ENCODE results near the gene SDK1.

SDK1 gene

DNA sequence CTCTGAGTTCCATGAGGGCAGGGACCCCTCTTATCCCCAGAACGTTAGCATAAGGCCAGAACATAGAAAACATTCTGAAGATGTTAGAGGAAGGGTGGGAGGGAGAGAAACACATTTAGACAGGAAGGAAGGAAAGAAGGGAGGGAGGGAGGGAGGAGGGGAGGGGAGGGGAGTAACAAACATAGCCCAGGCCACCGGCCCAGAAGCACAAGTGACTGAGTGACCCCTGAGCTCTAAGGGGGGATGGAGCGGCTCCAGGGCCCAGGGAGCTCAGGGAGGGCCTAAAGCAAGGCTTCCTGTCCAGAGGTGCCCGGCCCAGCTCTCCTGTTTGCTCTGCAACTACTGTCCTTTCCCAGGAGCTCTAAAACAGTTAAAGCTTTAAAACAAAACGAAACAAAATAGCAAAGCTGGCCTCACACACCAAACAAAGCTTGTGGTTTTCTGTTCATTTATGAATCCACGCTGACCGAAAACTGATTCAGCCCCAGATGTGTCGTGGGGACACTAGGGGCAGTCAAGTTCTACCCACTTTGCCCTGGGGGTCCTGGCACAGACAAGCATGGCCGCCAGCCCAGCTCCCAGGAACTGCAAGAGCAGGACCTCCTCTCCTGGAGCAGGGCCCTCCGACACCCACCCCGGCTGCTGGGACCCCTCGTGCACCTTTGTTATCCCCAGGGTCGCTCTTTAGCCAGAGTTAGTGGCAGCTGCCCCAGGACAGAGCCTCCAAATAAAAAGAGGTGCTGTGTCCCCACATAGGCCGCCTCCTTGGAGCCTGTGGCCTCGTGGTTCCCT, 884.9 kb downstream of the SDK1 start:
- Histone ChIP-seq H3K79me2 (ENCODE audit: control insufficient read depth, low read length) (no peaks in the 10 kb centered on the region), H3K9me3 (ENCODE audit: control insufficient read depth, insufficient read depth, low read length) (peaks cover 47% of the 10 kb centered on the region)

GRCh38 chr7:4186513-4186780, 885.4 kb downstream of the SDK1 start:
- H3K4me1 ChIP-seq (ENCODE audit: control insufficient read depth, low read length) = no peaks in the 10 kb centered on the region
- H3K27me3 ChIP-seq (ENCODE audit: control insufficient read depth, low read length) = no peaks in the 10 kb centered on the region
- H3K9me3 ChIP-seq (ENCODE audit: control insufficient read depth, insufficient read depth, low read length) = peaks cover 47% of the 10 kb centered on the region
- H4K20me1 ChIP-seq (ENCODE audit: control insufficient read depth, insufficient read depth, low read depth, low read length) = no peaks in the 10 kb centered on the region
- H3F3A ChIP-seq (ENCODE audit: control insufficient read depth, insufficient read depth) = no peaks in the 10 kb centered on the region
- no peaks in the 10 kb centered on the region for H3K79me2 ChIP-seq (ENCODE audit: control insufficient read depth, low read length)
- no peak overlapping the region for H3K4me2 ChIP-seq (ENCODE audit: low read length)
- H3K27ac ChIP-seq (ENCODE audit: low read depth, low read length) = no peak overlapping the region
- no peaks in the 10 kb centered on the region for H3K36me3 ChIP-seq (ENCODE audit: control insufficient read depth, low read length)
- TF ChIP-seq CTCF (IDR thresholded peaks at IDR 0.05; ENCODE audit: low read depth, low read length, poor library complexity, severe bottlenecking) (no peak), EZH2phosphoT487 (IDR thresholded peaks at IDR 0.05; ENCODE audit: borderline replicate concordance, low read length) (no peak)
- H3K4me3 ChIP-seq (ENCODE audit: low read length) = no peak overlapping the region
- no peaks in the 10 kb centered on the region for H3K9me2 ChIP-seq (replicated peaks; ENCODE audit: control insufficient read depth, low read length)

More for the DNA sequence above, 884.9 kb downstream of the SDK1 start:
- Histone ChIP-seq H3K27ac (ENCODE audit: low read depth, low read length) (no peak overlapping the region), H3K9me2 (replicated peaks; ENCODE audit: control insufficient read depth, low read length) (no peaks in the 10 kb centered on the region), H3K27me3 (ENCODE audit: control insufficient read depth, low read length) (no peaks in the 10 kb centered on the region), H4K20me1 (ENCODE audit: control insufficient read depth, insufficient read depth, low read depth, low read length) (no peaks in the 10 kb centered on the region), H3F3A (ENCODE audit: control insufficient read depth, insufficient read depth) (no peaks in the 10 kb centered on the region), H3K36me3 (ENCODE audit: control insufficient read depth, low read length) (no peaks in the 10 kb centered on the region), H3K4me2 (ENCODE audit: low read length) (no peak overlapping the region), H3K4me3 (ENCODE audit: low read length) (no peak overlapping the region), H3K4me1 (ENCODE audit: control insufficient read depth, low read length) (no peaks in the 10 kb centered on the region)
- TF ChIP-seq CTCF (IDR thresholded peaks at IDR 0.05; ENCODE audit: low read depth, low read length, poor library complexity, severe bottlenecking) (no peak), EZH2phosphoT487 (IDR thresholded peaks at IDR 0.05; ENCODE audit: borderline replicate concordance, low read length) (no peak)

GRCh38 chr7:4188651-4189050, 887.6 kb downstream of the SDK1 start:
- TF ChIP-seq EZH2phosphoT487 (IDR thresholded peaks at IDR 0.05; ENCODE audit: borderline replicate concordance, low read length) (no peak), CTCF (IDR thresholded peaks at IDR 0.05; ENCODE audit: low read depth, low read length, poor library complexity, severe bottlenecking) (no peak)
- no peaks in the 10 kb centered on the region for H3K27me3 ChIP-seq (ENCODE audit: control insufficient read depth, low read length)
- no peaks in the 10 kb centered on the region for H3K79me2 ChIP-seq (ENCODE audit: control insufficient read depth, low read length)
- H4K20me1 ChIP-seq (ENCODE audit: control insufficient read depth, insufficient read depth, low read depth, low read length) = no peaks in the 10 kb centered on the region
- H3K27ac ChIP-seq (ENCODE audit: low read depth, low read length) = no peak overlapping the region
- no peaks in the 10 kb centered on the region for H3K4me1 ChIP-seq (ENCODE audit: control insufficient read depth, low read length)
- no peak overlapping the region for H3K4me3 ChIP-seq (ENCODE audit: low read length)
- no peaks in the 10 kb centered on the region for H3K9me2 ChIP-seq (replicated peaks; ENCODE audit: control insufficient read depth, low read length)
- H3K4me2 ChIP-seq (ENCODE audit: low read length) = no peak overlapping the region
- peaks cover 36% of the 10 kb centered on the region for H3K9me3 ChIP-seq (ENCODE audit: control insufficient read depth, insufficient read depth, low read length)
- H3F3A ChIP-seq (ENCODE audit: control insufficient read depth, insufficient read depth) = no peaks in the 10 kb centered on the region
- no peaks in the 10 kb centered on the region for H3K36me3 ChIP-seq (ENCODE audit: control insufficient read depth, low read length)

Measured in DOHH2 (cell line).